Mesothelial cell of epicardium (in vitro differentiated cells): ENCODE data around the gene LOXHD1. TPM values are rescaled to one million over a fixed set of nuclear protein-coding genes. Genes with fewer than 3 reads are reported as not detected.

Source experiments
- DNase-seq, 2 experiments: peaks; one replicate each; pipeline ENCODE4 v3.0.0; 2021; ENCODE audit warnings: low spot score in 2 of 2; ENCODE audit not compliant: unreplicated experiment in 2 of 2
- H3K27ac Mint-ChIP-seq: 2 replicates; pipeline ENCODE4 v1.8.0; 2021; ENCODE audit warnings: mixed read lengths
- H3K27me3 Mint-ChIP-seq: 2 replicates; pipeline ENCODE4 v1.8.0; 2021; ENCODE audit warnings: low read depth, mixed read lengths
- H3K36me3 Mint-ChIP-seq: 2 replicates; pipeline ENCODE4 v1.8.0; 2021; ENCODE audit warnings: mixed read lengths
- H3K4me1 Mint-ChIP-seq: 2 replicates; pipeline ENCODE4 v1.8.0; 2021; ENCODE audit warnings: mixed read lengths
- H3K4me3 Mint-ChIP-seq: 2 replicates; pipeline ENCODE4 v1.8.0; 2021; ENCODE audit warnings: mild to moderate bottlenecking, moderate library complexity, mixed read lengths
- H3K9me3 Mint-ChIP-seq: 2 replicates; pipeline ENCODE4 v1.8.0; 2021; ENCODE audit warnings: mixed read lengths
- total RNA-seq: library from RNA; stranded (reverse); gene quantifications from 3 replicates; pipeline ENCODE4 v1.2.1, GENCODE V29; 2021
- TF ChIP-seq, protein P1 (sequence below): fragments of 200-600 bp; sonication (generic); IDR thresholded peaks from one replicate; pipeline ENCODE4 v1.5.0; 2021; ENCODE audit warnings: antibody characterized with exemption; ENCODE audit not compliant: unreplicated experiment

Gene LOXHD1
- total RNA-seq, 1 donor from 2014 or later = 0.07 TPM

DNA sequence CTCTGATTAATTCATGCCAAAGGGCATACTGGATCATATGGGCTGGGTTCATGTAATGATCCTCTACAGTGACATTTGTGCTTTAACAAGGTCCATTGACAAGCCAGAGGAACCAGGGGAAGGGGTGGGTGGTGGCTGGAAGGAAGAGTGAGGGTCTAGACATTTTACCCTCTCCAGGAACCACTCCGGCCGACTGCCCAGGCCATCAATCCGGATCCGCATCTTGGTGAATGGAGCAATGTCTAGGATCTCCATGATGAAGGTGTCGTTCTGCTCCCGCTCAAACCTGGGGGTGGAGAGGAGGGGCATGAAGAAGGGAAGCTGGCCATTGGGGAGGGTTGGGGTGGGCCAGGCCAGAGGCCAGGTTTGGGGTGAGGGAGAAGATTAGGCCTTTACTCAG lies 147.5 kb downstream of the LOXHD1 start:
- no peak for DNase-seq
- peaks cover 73% of the 10 kb centered on the region for H3K27me3 Mint-ChIP-seq
- TF ChIP-seq, protein P1, sequence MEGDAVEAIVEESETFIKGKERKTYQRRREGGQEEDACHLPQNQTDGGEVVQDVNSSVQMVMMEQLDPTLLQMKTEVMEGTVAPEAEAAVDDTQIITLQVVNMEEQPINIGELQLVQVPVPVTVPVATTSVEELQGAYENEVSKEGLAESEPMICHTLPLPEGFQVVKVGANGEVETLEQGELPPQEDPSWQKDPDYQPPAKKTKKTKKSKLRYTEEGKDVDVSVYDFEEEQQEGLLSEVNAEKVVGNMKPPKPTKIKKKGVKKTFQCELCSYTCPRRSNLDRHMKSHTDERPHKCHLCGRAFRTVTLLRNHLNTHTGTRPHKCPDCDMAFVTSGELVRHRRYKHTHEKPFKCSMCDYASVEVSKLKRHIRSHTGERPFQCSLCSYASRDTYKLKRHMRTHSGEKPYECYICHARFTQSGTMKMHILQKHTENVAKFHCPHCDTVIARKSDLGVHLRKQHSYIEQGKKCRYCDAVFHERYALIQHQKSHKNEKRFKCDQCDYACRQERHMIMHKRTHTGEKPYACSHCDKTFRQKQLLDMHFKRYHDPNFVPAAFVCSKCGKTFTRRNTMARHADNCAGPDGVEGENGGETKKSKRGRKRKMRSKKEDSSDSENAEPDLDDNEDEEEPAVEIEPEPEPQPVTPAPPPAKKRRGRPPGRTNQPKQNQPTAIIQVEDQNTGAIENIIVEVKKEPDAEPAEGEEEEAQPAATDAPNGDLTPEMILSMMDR = no peak
- no peak overlapping the region for H3K27ac Mint-ChIP-seq
- H3K9me3 Mint-ChIP-seq = peaks cover 8% of the 10 kb centered on the region
- H3K4me3 Mint-ChIP-seq = no peak overlapping the region
- no peaks in the 10 kb centered on the region for H3K4me1 Mint-ChIP-seq
- no peaks in the 10 kb centered on the region for H3K36me3 Mint-ChIP-seq

DNA sequence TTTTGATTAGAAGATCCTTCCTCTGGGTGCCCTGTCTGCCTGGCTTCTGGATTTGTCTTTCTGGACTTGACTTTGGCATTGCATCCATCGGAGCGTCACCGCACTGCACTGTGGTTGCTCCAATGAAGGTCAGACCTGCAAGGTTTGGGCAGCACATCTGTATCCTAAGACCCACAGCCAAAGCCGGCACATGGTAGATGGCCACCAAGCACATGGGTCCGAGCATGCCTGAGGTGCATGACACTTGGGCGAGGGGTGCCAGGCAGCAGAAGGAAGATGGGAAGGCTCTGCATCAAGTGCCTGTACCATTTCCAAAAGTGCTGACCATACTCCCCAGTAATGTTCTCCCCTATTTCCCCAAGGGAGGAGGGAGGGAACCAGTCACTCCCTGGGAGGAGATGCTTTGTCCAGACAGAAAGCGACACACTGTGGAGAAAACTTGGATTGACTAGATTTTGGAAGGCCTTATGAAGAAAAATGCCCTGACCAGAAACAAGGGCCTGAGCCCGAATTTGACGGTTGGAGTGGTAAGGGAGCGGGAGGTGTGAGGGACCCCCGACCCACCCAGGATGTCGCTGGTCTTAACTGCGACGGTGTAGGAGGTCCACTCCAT lies 149.9 kb downstream of the LOXHD1 start:
- H3K4me3 Mint-ChIP-seq = no peak overlapping the region
- H3K4me1 Mint-ChIP-seq = no peaks in the 10 kb centered on the region
- no peak overlapping the region for H3K27ac Mint-ChIP-seq
- no peak for DNase-seq
- H3K27me3 Mint-ChIP-seq = peaks cover 69% of the 10 kb centered on the region
- TF ChIP-seq, protein P1 = no peak
- H3K9me3 Mint-ChIP-seq = no peaks in the 10 kb centered on the region
- H3K36me3 Mint-ChIP-seq = no peaks in the 10 kb centered on the region

DNA sequence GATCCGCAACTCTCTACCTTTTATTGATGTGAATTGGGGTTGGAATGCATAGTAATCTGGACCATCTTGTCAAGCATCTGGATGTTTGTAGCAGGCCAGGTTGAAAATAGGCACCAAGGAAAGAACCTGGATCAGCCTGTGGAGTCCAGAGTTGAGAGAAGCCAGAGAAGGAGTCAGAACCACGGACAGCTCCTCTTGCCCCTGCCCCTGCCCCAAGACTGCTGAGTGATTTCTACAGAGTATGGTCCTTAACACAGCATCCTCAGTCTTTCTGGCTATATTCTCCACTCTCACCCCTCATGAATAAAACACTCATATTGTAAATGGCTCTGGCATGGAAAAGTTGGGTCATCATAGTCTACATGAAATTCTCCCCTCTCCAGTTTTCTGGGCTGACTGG lies 154.6 kb downstream of the LOXHD1 start:
- Mint-ChIP-seq H3K27ac (no peak overlapping the region), H3K4me1 (no peaks in the 10 kb centered on the region), H3K4me3 (no peak overlapping the region), H3K9me3 (no peaks in the 10 kb centered on the region), H3K36me3 (no peaks in the 10 kb centered on the region), H3K27me3 (peaks cover 34% of the 10 kb centered on the region)
- TF ChIP-seq, protein P1 = no peak
- DNase-seq = peak in 1 of 2 experiments; percentile 52

DNA sequence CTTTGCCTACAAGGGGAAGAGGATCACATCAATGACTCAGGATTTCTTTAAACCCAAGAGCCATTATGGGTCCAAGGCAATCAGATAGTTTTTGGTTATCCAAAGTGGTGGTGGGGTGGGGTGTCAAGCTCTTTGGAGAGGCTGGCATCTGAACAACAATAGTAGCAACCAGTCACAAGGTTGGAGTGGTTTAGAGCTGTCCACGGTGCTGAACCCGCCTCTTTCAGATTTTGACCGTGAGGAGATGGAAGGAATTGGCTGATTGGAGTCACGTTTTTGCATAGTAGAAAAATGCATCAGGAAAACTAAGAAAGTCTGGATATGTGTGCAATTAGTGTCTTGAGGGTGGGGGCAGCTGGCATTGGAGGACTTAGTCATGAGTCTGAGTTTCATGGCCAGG lies 159.9 kb downstream of the LOXHD1 start:
- Mint-ChIP-seq H3K27ac (no peak overlapping the region), H3K36me3 (no peaks in the 10 kb centered on the region), H3K9me3 (no peaks in the 10 kb centered on the region), H3K27me3 (peaks cover 28% of the 10 kb centered on the region), H3K4me1 (no peaks in the 10 kb centered on the region), H3K4me3 (no peak overlapping the region)
- peak; percentile 45 to 78 for DNase-seq
- TF ChIP-seq, protein P1 = no peak

DNA sequence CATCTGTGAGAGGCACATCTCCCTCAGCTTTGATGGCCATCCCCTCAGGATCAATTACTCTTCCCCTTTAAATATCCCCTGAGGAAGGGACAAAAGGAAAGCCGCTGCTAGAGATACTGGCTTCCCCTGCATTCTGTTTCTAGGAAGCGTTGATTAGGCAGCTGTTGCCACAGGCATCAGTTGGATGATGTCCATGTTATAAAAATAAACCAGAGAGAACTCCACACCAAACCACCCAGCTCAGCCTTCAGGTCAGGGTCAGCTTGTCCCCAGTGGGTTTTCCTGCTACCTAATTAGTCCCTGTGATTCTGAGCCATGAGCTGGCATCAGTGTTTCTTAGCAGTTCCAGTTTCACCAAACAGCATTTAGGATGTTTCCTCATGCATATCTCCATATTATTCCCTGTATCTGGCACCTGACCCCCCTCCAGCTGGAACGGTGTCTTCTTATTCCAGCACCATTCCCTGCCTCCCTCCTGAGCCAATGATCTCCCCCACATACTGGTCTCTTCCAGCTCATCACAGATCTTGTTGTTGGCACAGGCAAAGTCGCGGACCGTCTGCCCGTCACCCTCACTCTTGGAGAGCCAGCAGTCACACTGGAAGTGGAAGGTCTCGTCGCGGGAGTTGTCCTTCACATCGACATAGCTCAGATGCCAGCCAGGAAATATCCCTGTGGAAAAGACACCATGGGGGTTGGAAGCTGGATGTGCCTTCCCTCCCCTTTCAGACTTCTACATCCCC lies 168.4 kb downstream of the LOXHD1 start:
- Mint-ChIP-seq H3K36me3 (no peaks in the 10 kb centered on the region), H3K4me1 (no peaks in the 10 kb centered on the region), H3K27me3 (peaks cover 37% of the 10 kb centered on the region), H3K9me3 (no peaks in the 10 kb centered on the region), H3K27ac (no peak overlapping the region), H3K4me3 (no peak overlapping the region)
- DNase-seq = no peak
- TF ChIP-seq, protein P1 = no peak
